Measurements from ENCODE around the gene MEIOSIN. TPM values are rescaled to one million over a fixed set of nuclear protein-coding genes. Genes with fewer than 3 reads are reported as not detected.

The MEIOSIN gene
- total and polyA plus RNA-seq, 9 of the 15 experiments (the other 6 are each of a cell fraction or from before 2014, with no cell fraction given), result 0.06 to 2.0 (median 0.76) TPM

- TF ChIP-seq MLX (CRISPR knock-in tag; conservative IDR thresholded peaks at IDR 0.05) (no peak), MECOM (CRISPR knock-in tag; IDR thresholded peaks at IDR 0.05) (peak; percentile 5; the same call in 1 of the 2 replicates), CEBPB (tag; IDR thresholded peaks at IDR 0.05) (no peak), SMARCA4 (IDR thresholded peaks at IDR 0.05) (peak; percentile 91), TAL1 (IDR thresholded peaks at IDR 0.05) (no peak), TAF9B (IDR thresholded peaks at IDR 0.05; ENCODE audit: partially characterized antibody) (no peak), PTBP1 (IDR thresholded peaks at IDR 0.05; ENCODE audit: low read depth, low read length) (no peak), MEF2A (IDR thresholded peaks at IDR 0.05; ENCODE audit: control insufficient read depth, low read depth, low read length) (peak; percentile 31; the same call in 1 of the 2 replicates), C11orf30 (IDR thresholded peaks at IDR 0.05; ENCODE audit: low read depth) (peak; percentile 100), SMARCC2 (IDR thresholded peaks at IDR 0.05; ENCODE audit: low read depth) (peak; percentile 88), ZHX1 (conservative IDR thresholded peaks at IDR 0.05; ENCODE audit: low read length) (no peak), ZKSCAN3 (CRISPR knock-in tag; IDR thresholded peaks at IDR 0.05) (no peak), SNIP1 (IDR thresholded peaks at IDR 0.05; ENCODE audit: low read depth) (no peak), NFIC (IDR thresholded peaks at IDR 0.05) (peak; percentile 62), STAG1 (CRISPR knock-in tag; IDR thresholded peaks at IDR 0.05; ENCODE audit: borderline replicate concordance) (no peak), MAFG (tag; conservative IDR thresholded peaks at IDR 0.05) (peak; percentile 100), MEF2D (tag; conservative IDR thresholded peaks at IDR 0.05; ENCODE audit: low read depth) (no peak), RBM25 (IDR thresholded peaks at IDR 0.05; ENCODE audit: low read depth, low read length, severe bottlenecking) (peak; percentile 32), PYGO2 (tag; IDR thresholded peaks at IDR 0.05) (no peak), RBFOX2 (IDR thresholded peaks at IDR 0.05; ENCODE audit: low read depth, low read length) (no peak), POLR2G (IDR thresholded peaks at IDR 0.05; ENCODE audit: low read depth, low read length) (no peak), MCM5 (IDR thresholded peaks at IDR 0.05; ENCODE audit: low read depth) (no peak), CEBPG (CRISPR knock-in tag; IDR thresholded peaks at IDR 0.05) (0 out of 2 replicates have a peak, but pooled peaks have one; percentile 12), CEBPG (tag; conservative IDR thresholded peaks at IDR 0.05 in 1 of 2, IDR thresholded peaks at IDR 0.05 in 1 of 2) (no peak)
- TF ChIP-seq, protein P1, sequence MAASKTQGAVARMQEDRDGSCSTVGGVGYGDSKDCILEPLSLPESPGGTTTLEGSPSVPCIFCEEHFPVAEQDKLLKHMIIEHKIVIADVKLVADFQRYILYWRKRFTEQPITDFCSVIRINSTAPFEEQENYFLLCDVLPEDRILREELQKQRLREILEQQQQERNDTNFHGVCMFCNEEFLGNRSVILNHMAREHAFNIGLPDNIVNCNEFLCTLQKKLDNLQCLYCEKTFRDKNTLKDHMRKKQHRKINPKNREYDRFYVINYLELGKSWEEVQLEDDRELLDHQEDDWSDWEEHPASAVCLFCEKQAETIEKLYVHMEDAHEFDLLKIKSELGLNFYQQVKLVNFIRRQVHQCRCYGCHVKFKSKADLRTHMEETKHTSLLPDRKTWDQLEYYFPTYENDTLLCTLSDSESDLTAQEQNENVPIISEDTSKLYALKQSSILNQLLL (CRISPR knock-in tag; IDR thresholded peaks at IDR 0.05; ENCODE audit: borderline replicate concordance), result no peak
- TF ChIP-seq, protein P2, sequence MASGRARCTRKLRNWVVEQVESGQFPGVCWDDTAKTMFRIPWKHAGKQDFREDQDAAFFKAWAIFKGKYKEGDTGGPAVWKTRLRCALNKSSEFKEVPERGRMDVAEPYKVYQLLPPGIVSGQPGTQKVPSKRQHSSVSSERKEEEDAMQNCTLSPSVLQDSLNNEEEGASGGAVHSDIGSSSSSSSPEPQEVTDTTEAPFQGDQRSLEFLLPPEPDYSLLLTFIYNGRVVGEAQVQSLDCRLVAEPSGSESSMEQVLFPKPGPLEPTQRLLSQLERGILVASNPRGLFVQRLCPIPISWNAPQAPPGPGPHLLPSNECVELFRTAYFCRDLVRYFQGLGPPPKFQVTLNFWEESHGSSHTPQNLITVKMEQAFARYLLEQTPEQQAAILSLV (tag; IDR thresholded peaks at IDR 0.05), result peak; percentile 53; the same call in 1 of the 2 replicates
Observed at GRCh38 chr19:45809643-45810159, 76.5 kb downstream of the MEIOSIN start (continued).
